K562 (cell line): ENCODE measurements around the gene WDR70. TPM values are rescaled to one million over a fixed set of nuclear protein-coding genes. Genes with fewer than 3 reads are reported as not detected.
"Not testable (repeated sequence)": the region's sequence is repeated elsewhere in the genome, so short reads cannot be mapped to it uniquely, and the experiment has no call there.

Experiments
- ATAC-seq: fragments of 200-7000 bp; cut with Tn5 transposase; 3 replicates; pipeline ENCODE4 v1.9.1; 2020; ENCODE audit warnings: moderate library complexity
- BruUV-seq: library from RNA; stranded (reverse); fragments of 400-500 nt; replicated peaks from 2 replicates; lab custom pipeline; 2021; lab: Mats Ljungman, UMichigan
- CTCF ChIA-PET: fragments of 300-600 bp; formaldehyde crosslinking; extraction: SDS; loops from one replicate; lab custom pipeline; 2021; ENCODE audit warnings: low intra/inter-chr PET ratio; lab: Yijun Ruan, JAX
- POLR2A ChIA-PET: fragments of 300-600, 350-650 bp; sonication (Branson Sonifier 250); formaldehyde crosslinking; extraction: SDS; loops from one replicate; lab custom pipeline; 2021; ENCODE audit warnings: antibody characterized with exemption, inconsistent platforms; lab: Yijun Ruan, JAX
- DNase-seq, 4 experiments: peaks; one replicate each; pipeline versions ENCODE4 v3.0.0 to v3.0.0-alpha.2; 2011 to 2018; ENCODE audit warnings: low spot score in 3 of 4, mixed read lengths in 3 of 4; ENCODE audit errors: extremely low read depth in 1 of 4
- FAIRE-seq: peaks from 2 replicates; lab custom pipeline; 2011; peaks lifted over from hg19 to GRCh38; lab: Jason Lieb, UNC
- H2AFZ ChIP-seq: 2 replicates; pipeline ENCODE4 v1.6.0; 2011; ENCODE audit warnings: low read depth, low read length, control low read depth, inconsistent platforms
- H3K27ac ChIP-seq: fragments of 200-600 bp; 3 replicates; pipeline ENCODE4 v1.8.0; 2011; ENCODE audit warnings: low read depth, mild to moderate bottlenecking, control low read depth, inconsistent platforms, low read length, moderate library complexity, mixed read lengths; ENCODE audit errors: extremely low read depth
- H3K27me3 ChIP-seq, 2 experiments: fragments of 300-600 bp in 1 of 2; 2 replicates in 1 of 2; 3 replicates in 1 of 2; pipeline versions ENCODE4 v1.6.0 to v1.8.0; 2011; ENCODE audit warnings: inconsistent platforms in 2 of 2, low read length in 2 of 2, mild to moderate bottlenecking in 1 of 2, mixed read lengths in 1 of 2, moderate library complexity in 1 of 2; ENCODE audit not compliant: control insufficient read depth in 2 of 2, insufficient read depth in 2 of 2
- H3K36me3 ChIP-seq: fragments of 300-600 bp; 3 replicates; pipeline ENCODE4 v1.8.0; 2011; ENCODE audit warnings: mild to moderate bottlenecking, low read length, inconsistent platforms; ENCODE audit not compliant: control insufficient read depth, insufficient read depth
- H3K4me1 ChIP-seq, 2 experiments: fragments of 200-600 bp in 1 of 2; replicated peaks in 1 of 2; 2 replicates in 1 of 2; 3 replicates in 1 of 2; pipeline versions ENCODE4 v1.5.1 to v1.8.0; 2011; ENCODE audit warnings: inconsistent platforms in 2 of 2, low read length in 2 of 2, mild to moderate bottlenecking in 1 of 2, mixed read lengths in 1 of 2, moderate library complexity in 1 of 2; ENCODE audit not compliant: control insufficient read depth in 2 of 2, insufficient read depth in 2 of 2
- H3K4me2 ChIP-seq: 2 replicates; pipeline ENCODE4 v1.6.1; 2011; ENCODE audit warnings: low read length, control low read depth, inconsistent platforms, mixed read lengths; ENCODE audit not compliant: insufficient read depth
- H3K4me3 ChIP-seq: fragments of 200-600 bp; sonication (generic), shearing (Covaris generic); 2 replicates; pipeline ENCODE4 v1.5.1; 2016; ENCODE audit warnings: control low read depth, inconsistent platforms
- H3K79me2 ChIP-seq: fragments of 200-600 bp; 3 replicates; pipeline ENCODE4 v1.8.0; 2011; ENCODE audit warnings: low read length, inconsistent platforms; ENCODE audit not compliant: control insufficient read depth, insufficient read depth
- H3K9ac ChIP-seq, 2 experiments: 2 replicates each; pipeline versions ENCODE4 v1.6.0 to v1.6.1; 2011; ENCODE audit warnings: low read depth in 2 of 2, low read length in 2 of 2, control low read depth in 1 of 2, inconsistent platforms in 1 of 2, mild to moderate bottlenecking in 1 of 2, mixed read lengths in 1 of 2; ENCODE audit not compliant: insufficient read depth in 1 of 2
- H3K9me1 ChIP-seq: one replicate; pipeline ENCODE4 v1.6.0; 2011; ENCODE audit warnings: inconsistent platforms, mild to moderate bottlenecking, low read length, moderate library complexity; ENCODE audit not compliant: control insufficient read depth, insufficient read depth
- H3K9me3 ChIP-seq: replicated peaks from 2 replicates; pipeline ENCODE4 v1.5.1; 2011; ENCODE audit warnings: low read depth, low read length, inconsistent platforms; ENCODE audit not compliant: control insufficient read depth, insufficient read depth
- H4K20me1 ChIP-seq: replicated peaks from 2 replicates; pipeline ENCODE4 v1.6.1; 2011; ENCODE audit warnings: low read length, inconsistent platforms, mixed read lengths; ENCODE audit not compliant: control insufficient read depth, insufficient read depth
- ARID3A ChIP-seq: IDR thresholded peaks from 2 replicates; pipeline ENCODE4 v1.6.1; 2012; ENCODE audit warnings: low read depth, low read length, improper control_type of control experiment, borderline replicate concordance
- BCOR ChIP-seq: fragments of 450-650 bp; IDR thresholded peaks from 2 replicates; pipeline ENCODE4 v1.6.1; 2016
- GATAD2A ChIP-seq: fragments of 450-650 bp; IDR thresholded peaks from 2 replicates; pipeline ENCODE4 v1.6.1; 2017
- NCOR1 ChIP-seq: fragments of 450-650 bp; IDR thresholded peaks from 2 replicates; pipeline ENCODE4 v1.6.1; 2016; ENCODE audit warnings: mild to moderate bottlenecking, moderate library complexity
- NFIC ChIP-seq: fragments of 450-650 bp; IDR thresholded peaks from 2 replicates; pipeline ENCODE4 v1.6.1; 2017; ENCODE audit warnings: mild to moderate bottlenecking, inconsistent platforms
- NFIX ChIP-seq: fragments of 250-450 bp; sonication (Bioruptor Pico); IDR thresholded peaks from 2 replicates; pipeline ENCODE4 v1.4.0; 2020; ENCODE audit warnings: low read depth, mild to moderate bottlenecking, moderate library complexity
- SIN3A ChIP-seq, 2 experiments: fragments of 150-350 bp in 1 of 2; IDR thresholded peaks; 2 replicates each; pipeline ENCODE4 v1.6.1; 2011 to 2016; ENCODE audit warnings: borderline replicate concordance in 2 of 2, low read depth in 2 of 2, low read length in 2 of 2, mild to moderate bottlenecking in 2 of 2, moderate library complexity in 2 of 2; ENCODE audit not compliant: control insufficient read depth in 1 of 2
- ZNF431 ChIP-seq: sonication (generic); formaldehyde crosslinking; IDR thresholded peaks from 2 replicates; pipeline ENCODE4 v1.8.0; 2022; ENCODE audit warnings: mild to moderate bottlenecking, missing genetic modification reagents
- ZNF668 ChIP-seq: fragments of 250-450 bp; sonication (Bioruptor Pico); IDR thresholded peaks from 2 replicates; pipeline ENCODE4 v1.8.0; 2022; ENCODE audit warnings: mild to moderate bottlenecking, inconsistent platforms
- WGBS: fragments of 100-300 bp; shearing (Covaris generic); methylation state at CpG from one replicate; pipeline ENCODE4 v1.1.6; 2016; ENCODE audit warnings: low coverage, mixed read lengths; ENCODE audit not compliant: insufficient coverage; ENCODE audit errors: missing lambda C conversion rate; 5-methylcytosine and 5-hydroxymethylcytosine counted together
- in situ Hi-C: fragments of 300-500 bp; cut with MboI; formaldehyde crosslinking; loops from 4 replicates; pipeline ENCODE4 v1.15.0; 2018; ENCODE audit warnings: inconsistent platforms, mixed read lengths
- intact Hi-C: fragments of 100-400 bp; cut with micrococcal nuclease; formaldehyde crosslinking; loops from 2 replicates; pipeline ENCODE4 v1.14.2; 2022
- polyA plus RNA-seq, 8 experiments: library from polyadenylated mRNA; depleted of rRNA in 4 of 8; stranded (reverse) in 5 of 8; unstranded in 3 of 8; fragments of >200 nt; fragmentation: Nextera tagmentation in 2 of 8; fragmentation: Illumina TruSeq in 1 of 8; extraction: Ambion mirVana in 2 of 8; extraction: Trizol in 1 of 8; gene quantifications; 2 replicates each; pipeline versions ENCODE4 v1.2.1 to v1.2.3, GENCODE V29; 2011 to 2014; ENCODE audit warnings: inconsistent platforms in 1 of 8, missing spikeins in 1 of 8
- total RNA-seq, 7 experiments: library from RNA; depleted of rRNA in 6 of 7; stranded (reverse); fragments of >200 nt in 6 of 7; fragmentation: Illumina TruSeq in 2 of 7; extraction: Trizol in 2 of 7; gene quantifications; 2 replicates each; pipeline versions ENCODE4 v1.2.1 to v1.2.3, GENCODE V29; 2011 to 2021; ENCODE audit warnings: low replicate concordance in 1 of 7

WDR70 gene
- total and polyA plus RNA-seq, 9 of the 15 experiments (the other 6 are each of a cell fraction or from before 2014, with no cell fraction given), result 16.8 to 46.6 (median 38.8) TPM

GRCh38 chr5:37622354-37622753, 243.2 kb downstream of the WDR70 start:
- BruUV-seq, H3K4me1 ChIP-seq, FAIRE-seq, H3K27ac ChIP-seq, ATAC-seq, H3K79me2 ChIP-seq, CTCF ChIA-PET, DNase-seq, H4K20me1 ChIP-seq, H3K4me3 ChIP-seq, intact Hi-C loops, H3K27me3 ChIP-seq, H3K9ac ChIP-seq, H3K4me2 ChIP-seq, H3K36me3 ChIP-seq, POLR2A ChIA-PET, H3K9me3 ChIP-seq, H3K9me1 ChIP-seq, H2AFZ ChIP-seq, in situ Hi-C loops: not testable (repeated sequence)
- TF ChIP-seq NFIC, result peak; percentile 75
- TF ChIP-seq NFIX, result 0 out of 2 replicates have a peak, but pooled peaks have one; percentile 29
- WGBS, result no CpG with 5 or more reads among the region's 2 CpGs

DNA sequence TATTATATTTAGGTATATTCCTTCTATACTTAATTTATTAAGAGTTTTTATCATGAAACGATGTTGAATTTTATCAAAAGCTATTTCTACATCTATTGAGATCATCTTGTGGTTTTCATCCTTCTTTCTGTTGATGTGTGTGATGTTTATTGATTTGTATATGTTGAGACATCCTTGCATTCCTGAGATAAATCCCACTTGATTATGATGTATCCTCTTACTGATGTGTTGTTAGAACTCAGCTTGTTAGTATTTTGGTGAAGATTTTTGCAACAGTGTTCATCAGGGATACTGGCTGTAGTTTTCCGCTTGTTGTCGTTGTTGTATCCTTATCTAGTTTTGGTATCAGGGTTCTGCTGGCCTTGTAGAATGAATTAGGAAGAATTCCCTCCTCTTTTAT, 247.1 kb downstream of the WDR70 start:
- Histone ChIP-seq H3K27me3 (no peaks in the 10 kb centered on the region), H3K27ac (no peak overlapping the region), H3K9me3 (no peaks in the 10 kb centered on the region), H3K36me3 (no peaks in the 10 kb centered on the region), H3K79me2 (no peaks in the 10 kb centered on the region)
- no peak for ATAC-seq
- in situ Hi-C loops, result no loop called here
- no TSS peak for BruUV-seq
- TF ChIP-seq NCOR1 (no peak), ZNF668 (CRISPR knock-in tag) (no peak), ARID3A (no peak), BCOR (no peak), SIN3A (IDR thresholded peaks at IDR 0.05; ENCODE audit: borderline replicate concordance in 2 of 2, control insufficient read depth in 1 of 2, low read depth in 2 of 2, low read length in 2 of 2) (no peak), ZNF431 (no peak), GATAD2A (no peak)
- TF ChIP-seq, all 486 proteins: peak for 0
- Histone ChIP-seq H3K4me1 (no peaks in the 10 kb centered on the region), H4K20me1 (no peaks in the 10 kb centered on the region), H2AFZ (no peak overlapping the region), H3K9me1 (no peaks in the 10 kb centered on the region), H3K4me3 (no peak overlapping the region), H3K4me2 (no peak overlapping the region), H3K9ac (no peak overlapping the region)
- intact Hi-C loops, result no loop called here
- FAIRE-seq (no peak), DNase-seq (no peak)
- CTCF ChIA-PET, result no interaction called here
- 49% methylated on average over 3 of the region's 3 CpGs for WGBS
- POLR2A ChIA-PET, result interaction anchor here (1.0 kb wide), 1 partner anchor 11 kb away, joined by 3 read pairs; no protein-coding TSS in a partner anchor
